Loucy (cell line): ENCODE data around the gene SNRNP70.
A peak's percentile ranks its signal among the peaks of the same experiment; 100 is the strongest.

Source experiments
- H2AFZ ChIP-seq: fragments of 200-600 bp; sonication (generic); 2 replicates; pipeline ENCODE4 v1.6.0; 2016; ENCODE audit warnings: antibody characterized with exemption, mild to moderate bottlenecking, low read length, moderate library complexity
- H3F3A ChIP-seq: fragments of 200-600 bp; 2 replicates; pipeline ENCODE4 v1.6.0; 2016; ENCODE audit warnings: antibody characterized with exemption, low read depth, mild to moderate bottlenecking
- H3K27me3 ChIP-seq: fragments of 200-600 bp; sonication (generic); 2 replicates; pipeline ENCODE4 v1.6.1; 2014; ENCODE audit warnings: low read length, mild to moderate bottlenecking; ENCODE audit not compliant: insufficient read depth, poor library complexity, severe bottlenecking
- H3K36me3 ChIP-seq: fragments of 200-600 bp; sonication (generic); 2 replicates; pipeline ENCODE4 v1.6.1; 2016; ENCODE audit warnings: low read length; ENCODE audit not compliant: insufficient read depth
- H3K4me1 ChIP-seq: fragments of 200-600 bp; sonication (generic); 2 replicates; pipeline ENCODE4 v1.5.1; 2014; ENCODE audit warnings: low read length, mild to moderate bottlenecking; ENCODE audit not compliant: insufficient read depth, poor library complexity, severe bottlenecking
- H3K4me2 ChIP-seq: fragments of 200-600 bp; sonication (generic); 2 replicates; pipeline ENCODE4 v1.6.0; 2014; ENCODE audit warnings: antibody characterized with exemption, low read length, low read depth, mild to moderate bottlenecking; ENCODE audit not compliant: poor library complexity, severe bottlenecking
- H3K4me3 ChIP-seq: fragments of 200-600 bp; sonication (generic); 2 replicates; pipeline ENCODE4 v1.5.1; 2014; ENCODE audit warnings: low read length, mild to moderate bottlenecking, mixed read lengths; ENCODE audit not compliant: poor library complexity, severe bottlenecking
- H3K79me2 ChIP-seq: fragments of 200-600 bp; sonication (generic); 2 replicates; pipeline ENCODE4 v1.6.1; 2014; ENCODE audit warnings: low read length; ENCODE audit not compliant: insufficient read depth
- H3K9ac ChIP-seq: fragments of 200-600 bp; sonication (generic); 2 replicates; pipeline ENCODE4 v1.6.0; 2014; ENCODE audit warnings: mild to moderate bottlenecking, low read depth, low read length, moderate library complexity; ENCODE audit not compliant: poor library complexity, severe bottlenecking
- H3K9me2 ChIP-seq: fragments of 200-600 bp; sonication (generic); replicated peaks from 2 replicates; pipeline ENCODE4 v1.6.1; 2016; ENCODE audit warnings: low read depth, low read length, mixed read lengths
- H3K9me3 ChIP-seq: fragments of 200-600 bp; sonication (generic); 2 replicates; pipeline ENCODE4 v1.6.1; 2014; ENCODE audit warnings: mild to moderate bottlenecking, antibody characterized with exemption, low read length, low read depth; ENCODE audit not compliant: insufficient read depth
- H4K20me1 ChIP-seq: fragments of 200-600 bp; sonication (generic); 2 replicates; pipeline ENCODE4 v1.6.0; 2014; ENCODE audit warnings: antibody characterized with exemption, low read length, mild to moderate bottlenecking; ENCODE audit not compliant: insufficient read depth, poor library complexity, severe bottlenecking
- CTCF ChIP-seq: fragments of 200-600 bp; sonication (generic); conservative IDR thresholded peaks from 2 replicates; pipeline ENCODE4 v1.5.1; 2014; ENCODE audit warnings: mild to moderate bottlenecking, antibody characterized with exemption, low read length
- EZH2phosphoT487 ChIP-seq: fragments of 200-600 bp; IDR thresholded peaks from 2 replicates; pipeline ENCODE4 v1.6.1; 2018; ENCODE audit warnings: antibody characterized with exemption, mild to moderate bottlenecking, moderate library complexity, borderline replicate concordance

Gene SNRNP70

GRCh38 chr19:49155005-49155819, 70.0 kb downstream of the SNRNP70 start, which contains the start of gene HRC:
HRC (minus strand) TSS chr19:49155396; CDS start chr19:49155237, 159 bp downstream.
- Histone ChIP-seq H3K79me2 (no peaks in the 10 kb centered on the region), H3K27me3 (no peaks in the 10 kb centered on the region), H3K4me3 (no peak within 1 kb of the TSS), H2AFZ (no peak within 1 kb of the TSS), H3K36me3 (no peaks in the 10 kb centered on the region), H4K20me1 (no peaks in the 10 kb centered on the region), H3K9me3 (no peaks in the 10 kb centered on the region), H3F3A (no peaks in the 10 kb centered on the region), H3K9ac (no peak within 1 kb of the TSS), H3K9me2 (no peaks in the 10 kb centered on the region), H3K4me2 (no peak within 1 kb of the TSS), H3K4me1 (peaks cover 9% of the 10 kb centered on the region)
- TF ChIP-seq CTCF = no peak
- no peak for TF ChIP-seq EZH2phosphoT487

- Histone ChIP-seq H3K4me1 (peaks cover 9% of the 10 kb centered on the region), H3K4me3 (no peak overlapping the region), H3K36me3 (no peaks in the 10 kb centered on the region), H3K79me2 (no peaks in the 10 kb centered on the region), H3K9ac (no peak overlapping the region), H3K9me2 (no peaks in the 10 kb centered on the region), H4K20me1 (no peaks in the 10 kb centered on the region), H3K9me3 (no peaks in the 10 kb centered on the region), H3F3A (no peaks in the 10 kb centered on the region), H2AFZ (no peak overlapping the region), H3K27me3 (no peaks in the 10 kb centered on the region), H3K4me2 (no peak overlapping the region)
- TF ChIP-seq CTCF = no peak
- no peak for TF ChIP-seq EZH2phosphoT487
Observed at GRCh38 chr19:49155820-49156346, 70.6 kb downstream of the SNRNP70 start.

GRCh38 chr19:49157445-49158224, 72.4 kb downstream of the SNRNP70 start, which contains the start of gene TRPM4:
TRPM4 (plus strand) TSS chr19:49157792; CDS start chr19:49157867, 75 bp downstream.
- Histone ChIP-seq H3K9ac (peak within 1 kb of the TSS; percentile 74), H2AFZ (peak within 1 kb of the TSS; percentile 91), H3K4me2 (peak within 1 kb of the TSS; percentile 87), H3K27me3 (no peaks in the 10 kb centered on the region), H3F3A (no peaks in the 10 kb centered on the region), H3K4me1 (peaks cover 14% of the 10 kb centered on the region), H3K79me2 (no peaks in the 10 kb centered on the region), H4K20me1 (no peaks in the 10 kb centered on the region), H3K36me3 (no peaks in the 10 kb centered on the region), H3K4me3 (peak within 1 kb of the TSS; percentile 81), H3K9me2 (no peaks in the 10 kb centered on the region), H3K9me3 (no peaks in the 10 kb centered on the region)
- TF ChIP-seq EZH2phosphoT487 (no peak), CTCF (no peak)
